HG03432 (cell line): ENCODE results near the gene ARHGEF19.
"Not testable (repeated sequence)": the region's sequence is repeated elsewhere in the genome, so short reads cannot be mapped to it uniquely, and the experiment has no call there.

Experiments used
- ATAC-seq: cut with Tn5 transposase; IDR thresholded peaks from one replicate; pipeline ENCODE4 v1.9.1; 2021; ENCODE audit warnings: mild to moderate bottlenecking, moderate library complexity; ENCODE audit not compliant: unreplicated experiment

The ARHGEF19 gene

GRCh38 chr1:16212251-16212961 lies at the start of gene ARHGEF19:
Gene ARHGEF19, minus strand, starts transcription at chr1:16212652. Its CDS starts 3,598 bp downstream, at chr1:16209054.
- no peak for ATAC-seq

- no peak for ATAC-seq
Observed at GRCh38 chr1:16262067-16262466, 49.6 kb upstream of the ARHGEF19 start.

DNA sequence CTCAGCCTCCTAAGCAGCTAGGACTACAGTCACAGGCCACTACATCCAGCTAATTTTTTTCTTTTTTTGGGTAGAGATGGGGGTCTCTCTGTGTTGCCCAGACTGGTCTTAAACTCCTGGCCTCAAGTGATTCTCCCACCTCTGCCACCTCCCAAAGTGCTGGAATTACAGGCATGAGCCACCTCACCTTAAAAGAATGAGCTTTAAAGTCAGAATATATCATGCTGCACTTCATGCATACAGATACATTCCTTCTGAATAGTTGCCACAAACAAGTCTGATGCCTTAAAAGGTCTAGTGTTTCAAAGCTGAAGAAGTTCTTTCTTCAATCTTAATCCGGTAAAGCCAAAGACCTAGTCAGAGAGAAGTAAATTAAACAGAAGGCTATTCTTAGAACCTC lies 48.4 kb upstream of the ARHGEF19 start:
- ATAC-seq: no peak

- ATAC-seq: no peak
Observed at GRCh38 chr1:16258591-16259135, 46.2 kb upstream of the ARHGEF19 start.

GRCh38 chr1:16257968-16258367 lies 45.5 kb upstream of the ARHGEF19 start:
- ATAC-seq: no peak

- ATAC-seq: not testable (repeated sequence)
Observed at GRCh38 chr1:16257556-16257955, 45.1 kb upstream of the ARHGEF19 start.

GRCh38 chr1:16256478-16256877 lies 44.0 kb upstream of the ARHGEF19 start:
- no peak for ATAC-seq

- no peak for ATAC-seq
Observed at GRCh38 chr1:16254263-16254928, 41.9 kb upstream of the ARHGEF19 start.

GRCh38 chr1:16253332-16253922 lies 41.0 kb upstream of the ARHGEF19 start:
- no peak for ATAC-seq

DNA sequence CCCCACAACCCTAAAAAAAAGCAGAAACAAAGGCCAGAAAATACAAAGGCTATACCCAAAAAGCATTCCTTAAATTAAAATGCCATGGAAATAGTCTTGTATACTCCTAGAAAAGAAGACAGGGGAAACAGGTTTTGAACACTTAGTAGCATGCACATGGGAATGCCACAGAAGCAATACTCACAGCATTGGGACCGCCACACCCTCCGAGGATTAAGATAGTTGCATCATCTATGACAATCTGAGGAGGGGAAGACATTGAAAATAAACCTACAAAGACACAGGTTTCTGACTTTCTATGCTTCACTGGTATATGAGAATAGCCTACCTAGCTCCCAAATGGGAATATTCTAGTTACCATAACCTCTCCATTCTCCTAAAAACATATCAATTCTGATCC lies 40.5 kb upstream of the ARHGEF19 start:
- no peak for ATAC-seq

- no peak for ATAC-seq
Observed at GRCh38 chr1:16251381-16251780, 38.9 kb upstream of the ARHGEF19 start.

DNA sequence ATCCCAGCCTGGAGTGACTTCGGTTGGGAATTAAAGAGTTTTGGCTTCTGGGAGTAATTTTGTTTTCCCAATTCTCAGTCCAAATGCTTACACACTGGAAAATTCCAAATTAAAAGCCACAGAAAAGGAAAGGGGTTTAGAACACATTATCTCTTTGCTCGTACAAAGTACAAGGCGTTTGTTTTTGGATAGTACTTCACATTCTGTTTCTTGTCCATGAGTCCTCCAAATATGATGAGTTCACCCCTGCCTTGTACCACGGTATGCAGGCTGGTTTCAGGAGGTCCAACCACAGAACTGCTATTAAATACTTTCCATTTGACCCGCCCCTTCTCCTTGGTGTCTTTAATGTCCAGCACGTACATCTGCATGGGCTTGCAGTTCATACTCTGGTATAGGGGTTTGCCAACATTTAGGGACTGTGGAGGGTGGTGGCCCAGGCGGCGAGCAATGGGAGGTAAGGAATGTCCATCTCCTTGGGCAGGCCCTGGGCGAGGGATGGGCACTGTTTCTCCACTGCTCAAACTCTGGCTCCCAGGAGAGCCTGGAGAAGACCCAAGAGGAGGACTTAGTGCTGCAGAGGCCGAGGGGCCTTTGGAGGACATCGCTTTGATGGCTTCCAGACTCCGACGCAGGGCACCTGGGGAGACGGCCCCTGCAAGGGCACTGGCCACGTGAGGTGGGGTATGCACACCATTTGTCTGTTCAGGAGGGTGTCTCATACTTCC lies 38.2 kb upstream of the ARHGEF19 start:
- no peak for ATAC-seq

DNA sequence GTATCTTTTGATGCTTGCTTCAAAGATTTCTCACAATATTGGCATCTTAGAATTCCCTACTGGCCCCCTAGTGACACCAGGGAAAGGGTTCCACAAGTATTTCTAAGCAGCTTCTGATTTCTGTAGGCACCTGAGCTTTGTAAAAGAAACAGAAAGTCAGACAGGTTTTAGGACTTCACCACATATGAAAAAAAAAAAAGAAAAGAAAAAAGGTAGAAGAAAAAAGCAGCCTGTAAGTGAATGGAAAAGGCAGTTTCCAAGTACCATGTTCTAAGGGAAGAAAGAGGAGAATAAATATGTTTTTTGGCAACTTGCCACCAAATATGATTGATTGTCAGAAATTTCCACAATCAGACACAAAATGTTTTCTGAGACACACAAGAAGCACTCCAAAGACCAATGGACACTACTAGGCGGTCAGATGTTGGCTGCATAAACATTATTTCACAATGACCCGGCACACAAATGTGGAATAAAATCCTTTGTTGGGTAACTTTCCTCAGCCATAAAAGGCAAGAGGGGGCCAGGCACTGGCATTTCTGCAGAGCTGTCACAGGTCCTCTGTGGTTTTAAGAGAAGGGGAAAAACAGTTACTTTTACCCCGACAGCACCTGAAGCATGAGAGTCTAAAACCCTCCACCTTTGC lies 37.3 kb upstream of the ARHGEF19 start:
- no peak for ATAC-seq

GRCh38 chr1:16248603-16249516 lies 36.4 kb upstream of the ARHGEF19 start:
- ATAC-seq: no peak

DNA sequence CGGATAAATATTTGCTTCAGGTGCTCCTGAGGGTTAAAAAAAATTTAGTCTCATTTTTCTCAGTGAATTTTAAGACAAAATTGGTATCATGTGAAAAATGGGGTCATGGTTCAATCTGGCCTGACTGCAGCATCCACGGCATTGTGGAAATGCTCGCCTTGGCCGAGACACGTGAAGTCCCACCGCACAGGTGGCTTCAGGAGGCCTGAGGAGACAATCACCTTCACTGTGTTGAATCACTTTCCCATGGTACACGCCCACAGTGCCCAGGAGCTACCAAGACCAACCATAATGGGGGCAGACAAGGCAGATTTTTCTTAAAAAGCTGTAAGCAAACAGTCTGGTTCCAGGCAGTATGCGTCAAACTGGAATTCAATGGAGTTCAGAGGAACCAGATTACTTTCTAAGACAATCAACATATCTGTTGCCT lies 35.6 kb upstream of the ARHGEF19 start:
- no peak for ATAC-seq

GRCh38 chr1:16247441-16247840 lies 35.0 kb upstream of the ARHGEF19 start:
- ATAC-seq: no peak

DNA sequence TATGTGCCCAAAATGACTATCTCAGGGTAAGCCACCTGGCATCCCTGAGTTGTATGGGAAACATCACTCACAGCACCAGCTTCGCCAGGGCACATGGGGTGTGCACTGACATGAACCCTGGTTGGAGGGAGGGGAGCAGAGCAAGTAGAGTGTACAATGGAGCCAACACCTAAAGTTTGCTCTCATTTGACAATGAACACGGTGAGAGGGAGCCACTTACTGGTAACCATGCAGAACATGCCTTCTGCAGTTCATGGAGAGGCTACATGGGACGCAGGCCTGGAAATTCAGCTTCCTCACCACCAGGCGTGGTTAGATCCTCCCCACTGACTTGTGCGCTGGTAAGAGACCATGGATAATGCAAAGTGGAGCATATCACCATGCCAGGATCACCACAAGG lies 34.5 kb upstream of the ARHGEF19 start:
- no peak for ATAC-seq

DNA sequence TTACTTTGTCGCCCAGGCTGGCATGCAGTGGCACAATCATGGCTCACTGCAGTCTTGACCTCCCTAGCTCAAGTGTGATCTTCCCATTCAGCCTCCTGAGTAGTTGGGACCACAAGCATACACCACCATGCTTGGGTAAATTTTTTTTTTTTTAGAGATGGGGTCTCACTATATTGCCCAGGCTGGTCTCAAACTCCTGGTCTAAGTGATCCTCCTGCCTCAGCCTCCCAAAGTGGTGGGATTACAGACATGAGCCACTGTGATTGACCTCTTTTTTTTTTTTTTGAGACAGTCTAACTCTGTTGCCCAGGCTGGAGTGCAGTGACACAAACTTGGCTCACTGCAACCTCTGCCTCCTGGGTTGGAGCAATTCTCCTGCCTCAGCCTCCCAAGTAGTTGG lies 33.8 kb upstream of the ARHGEF19 start:
- ATAC-seq: not testable (repeated sequence)

- no peak for ATAC-seq
Observed at GRCh38 chr1:16245476-16246196, 33.2 kb upstream of the ARHGEF19 start.
